ENCODE measurements around the gene WFIKKN2. TPM values are rescaled to one million over a fixed set of nuclear protein-coding genes. Genes with fewer than 3 reads are reported as not detected.

The WFIKKN2 gene
- total and polyA plus RNA-seq, 2 experiments from 2014 or later: not detected

DNA sequence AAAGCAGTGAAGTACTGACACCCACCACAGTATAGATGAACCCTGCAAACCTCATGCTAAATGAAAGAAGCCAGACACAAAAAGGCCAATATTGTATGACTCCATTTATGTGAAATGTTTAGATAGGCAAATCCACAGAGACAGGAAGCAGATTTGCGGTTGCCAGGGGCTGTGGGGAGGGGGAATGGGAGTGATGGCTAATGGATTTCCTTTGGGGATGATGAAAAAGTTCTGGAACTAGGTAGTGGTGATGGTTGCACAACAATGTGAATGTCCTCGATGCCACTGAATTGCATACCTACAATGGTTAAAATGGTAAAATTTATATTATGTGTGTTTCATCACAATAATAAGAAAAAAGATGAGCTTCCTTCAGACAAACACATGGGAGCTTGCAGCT, 28.4 kb upstream of the WFIKKN2 start (continued):
- TF ChIP-seq, protein P1, sequence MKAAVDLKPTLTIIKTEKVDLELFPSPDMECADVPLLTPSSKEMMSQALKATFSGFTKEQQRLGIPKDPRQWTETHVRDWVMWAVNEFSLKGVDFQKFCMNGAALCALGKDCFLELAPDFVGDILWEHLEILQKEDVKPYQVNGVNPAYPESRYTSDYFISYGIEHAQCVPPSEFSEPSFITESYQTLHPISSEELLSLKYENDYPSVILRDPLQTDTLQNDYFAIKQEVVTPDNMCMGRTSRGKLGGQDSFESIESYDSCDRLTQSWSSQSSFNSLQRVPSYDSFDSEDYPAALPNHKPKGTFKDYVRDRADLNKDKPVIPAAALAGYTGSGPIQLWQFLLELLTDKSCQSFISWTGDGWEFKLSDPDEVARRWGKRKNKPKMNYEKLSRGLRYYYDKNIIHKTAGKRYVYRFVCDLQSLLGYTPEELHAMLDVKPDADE (IDR thresholded peaks at IDR 0.05): no peak
- TF ChIP-seq, protein P2, sequence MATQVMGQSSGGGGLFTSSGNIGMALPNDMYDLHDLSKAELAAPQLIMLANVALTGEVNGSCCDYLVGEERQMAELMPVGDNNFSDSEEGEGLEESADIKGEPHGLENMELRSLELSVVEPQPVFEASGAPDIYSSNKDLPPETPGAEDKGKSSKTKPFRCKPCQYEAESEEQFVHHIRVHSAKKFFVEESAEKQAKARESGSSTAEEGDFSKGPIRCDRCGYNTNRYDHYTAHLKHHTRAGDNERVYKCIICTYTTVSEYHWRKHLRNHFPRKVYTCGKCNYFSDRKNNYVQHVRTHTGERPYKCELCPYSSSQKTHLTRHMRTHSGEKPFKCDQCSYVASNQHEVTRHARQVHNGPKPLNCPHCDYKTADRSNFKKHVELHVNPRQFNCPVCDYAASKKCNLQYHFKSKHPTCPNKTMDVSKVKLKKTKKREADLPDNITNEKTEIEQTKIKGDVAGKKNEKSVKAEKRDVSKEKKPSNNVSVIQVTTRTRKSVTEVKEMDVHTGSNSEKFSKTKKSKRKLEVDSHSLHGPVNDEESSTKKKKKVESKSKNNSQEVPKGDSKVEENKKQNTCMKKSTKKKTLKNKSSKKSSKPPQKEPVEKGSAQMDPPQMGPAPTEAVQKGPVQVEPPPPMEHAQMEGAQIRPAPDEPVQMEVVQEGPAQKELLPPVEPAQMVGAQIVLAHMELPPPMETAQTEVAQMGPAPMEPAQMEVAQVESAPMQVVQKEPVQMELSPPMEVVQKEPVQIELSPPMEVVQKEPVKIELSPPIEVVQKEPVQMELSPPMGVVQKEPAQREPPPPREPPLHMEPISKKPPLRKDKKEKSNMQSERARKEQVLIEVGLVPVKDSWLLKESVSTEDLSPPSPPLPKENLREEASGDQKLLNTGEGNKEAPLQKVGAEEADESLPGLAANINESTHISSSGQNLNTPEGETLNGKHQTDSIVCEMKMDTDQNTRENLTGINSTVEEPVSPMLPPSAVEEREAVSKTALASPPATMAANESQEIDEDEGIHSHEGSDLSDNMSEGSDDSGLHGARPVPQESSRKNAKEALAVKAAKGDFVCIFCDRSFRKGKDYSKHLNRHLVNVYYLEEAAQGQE (IDR thresholded peaks at IDR 0.05; ENCODE audit: unreplicated experiment): no peak
- no peak for TF ChIP-seq POLR2AphosphoS5 (IDR thresholded peaks at IDR 0.05; ENCODE audit: low read depth)
- TF ChIP-seq CREB1 (CRISPR knock-in tag; IDR thresholded peaks at IDR 0.05; ENCODE audit: low read depth): no peak

DNA sequence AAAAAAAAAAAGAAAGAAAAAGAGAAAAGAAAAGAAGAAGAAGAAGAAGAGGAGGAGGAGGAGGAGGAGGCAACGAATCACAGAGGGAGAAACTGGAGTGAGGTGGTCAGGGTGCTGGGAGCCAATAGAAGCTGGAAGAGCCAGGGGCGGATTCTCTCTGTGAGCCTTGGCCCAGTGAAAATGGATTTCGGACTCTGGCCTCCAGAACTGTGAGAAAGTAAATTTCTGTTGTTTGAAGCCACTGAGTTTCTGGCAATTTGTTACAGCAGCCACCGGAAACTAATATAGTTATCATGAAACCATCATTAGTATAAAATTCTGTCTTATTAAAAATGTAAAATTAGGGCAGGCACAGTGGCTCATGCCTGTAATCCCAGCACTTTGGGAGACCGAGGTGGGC, 27.7 kb upstream of the WFIKKN2 start:
- H3K9me2 ChIP-seq (ENCODE audit: insufficient read depth): 0 out of 2 replicates have a peak, but pooled peaks cover 3% of the 10 kb centered on the region
- Mint-ChIP-seq H3K4me1 (no peaks in the 10 kb centered on the region), H3K36me3 (ENCODE audit: low read depth) (no peaks in the 10 kb centered on the region), H3K9me3 (no peaks in the 10 kb centered on the region), H3K27ac (no peak overlapping the region), H3K4me3 (no peak overlapping the region), H3K27me3 (ENCODE audit: insufficient read depth, low read depth, poor library complexity) (peaks cover 3% of the 10 kb centered on the region)
- no peak overlapping the region for H3K4me2 ChIP-seq
- ATAC-seq: no peak
- no peaks in the 10 kb centered on the region for H4K20me1 ChIP-seq (replicated peaks; ENCODE audit: insufficient read depth)
- DNase-seq (ENCODE audit: low spot score): no peak
- no peak overlapping the region for H3K27ac ChIP-seq (ENCODE audit: low read depth)
- no peaks in the 10 kb centered on the region for H3K79me2 ChIP-seq (replicated peaks; ENCODE audit: insufficient read depth)
- H3K4me3 ChIP-seq: no peak overlapping the region
- peaks cover 4% of the 10 kb centered on the region; the same call in 1 of the 2 replicates for H3K4me1 ChIP-seq (ENCODE audit: insufficient read depth)
- peak overlapping the region; percentile 59; the same call in 1 of the 2 replicates for H2AFZ ChIP-seq
- H3K36me3 ChIP-seq (ENCODE audit: insufficient read depth): no peaks in the 10 kb centered on the region
- H3K27me3 ChIP-seq (ENCODE audit: insufficient read depth): no peaks in the 10 kb centered on the region
- no peaks in the 10 kb centered on the region for H3F3A ChIP-seq (replicated peaks; ENCODE audit: low read depth)
- TF ChIP-seq, protein P3, sequence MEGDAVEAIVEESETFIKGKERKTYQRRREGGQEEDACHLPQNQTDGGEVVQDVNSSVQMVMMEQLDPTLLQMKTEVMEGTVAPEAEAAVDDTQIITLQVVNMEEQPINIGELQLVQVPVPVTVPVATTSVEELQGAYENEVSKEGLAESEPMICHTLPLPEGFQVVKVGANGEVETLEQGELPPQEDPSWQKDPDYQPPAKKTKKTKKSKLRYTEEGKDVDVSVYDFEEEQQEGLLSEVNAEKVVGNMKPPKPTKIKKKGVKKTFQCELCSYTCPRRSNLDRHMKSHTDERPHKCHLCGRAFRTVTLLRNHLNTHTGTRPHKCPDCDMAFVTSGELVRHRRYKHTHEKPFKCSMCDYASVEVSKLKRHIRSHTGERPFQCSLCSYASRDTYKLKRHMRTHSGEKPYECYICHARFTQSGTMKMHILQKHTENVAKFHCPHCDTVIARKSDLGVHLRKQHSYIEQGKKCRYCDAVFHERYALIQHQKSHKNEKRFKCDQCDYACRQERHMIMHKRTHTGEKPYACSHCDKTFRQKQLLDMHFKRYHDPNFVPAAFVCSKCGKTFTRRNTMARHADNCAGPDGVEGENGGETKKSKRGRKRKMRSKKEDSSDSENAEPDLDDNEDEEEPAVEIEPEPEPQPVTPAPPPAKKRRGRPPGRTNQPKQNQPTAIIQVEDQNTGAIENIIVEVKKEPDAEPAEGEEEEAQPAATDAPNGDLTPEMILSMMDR (conservative IDR thresholded peaks at IDR 0.05; ENCODE audit: low read depth in 2 of 2): no peak
- TF ChIP-seq, protein P2 (IDR thresholded peaks at IDR 0.05; ENCODE audit: unreplicated experiment): no peak
- no peak for TF ChIP-seq NANOG (IDR thresholded peaks at IDR 0.05; ENCODE audit: borderline replicate concordance)
- TF ChIP-seq, protein P1 (IDR thresholded peaks at IDR 0.05): no peak
- no peak for TF ChIP-seq JUNB (IDR thresholded peaks at IDR 0.05; ENCODE audit: unreplicated experiment)
- no peak for TF ChIP-seq EZH2 (IDR thresholded peaks at IDR 0.05; ENCODE audit: low read depth, unreplicated experiment)
- no peak for TF ChIP-seq POLR2AphosphoS5 (IDR thresholded peaks at IDR 0.05; ENCODE audit: low read depth)

All from GM23338 (cell line).